22Rv1 (cell line): ENCODE data around the gene RPL18A.
"Not testable (repeated sequence)": the region's sequence is repeated elsewhere in the genome, so short reads cannot be mapped to it uniquely, and the experiment has no call there.

Source experiments
- H3K27ac ChIP-seq: fragments of 450-650 bp; 2 replicates; pipeline ENCODE4 v1.5.1; 2017
- ZFX ChIP-seq: fragments of 450-650 bp; IDR thresholded peaks from 2 replicates; pipeline ENCODE4 v1.6.1; 2017; ENCODE audit warnings: antibody characterized with exemption, borderline replicate concordance
- TF ChIP-seq, protein P1 (sequence below): fragments of 450-650 bp; IDR thresholded peaks from 2 replicates; pipeline ENCODE4 v1.5.1; 2017; ENCODE audit warnings: mild to moderate bottlenecking

The RPL18A gene

DNA sequence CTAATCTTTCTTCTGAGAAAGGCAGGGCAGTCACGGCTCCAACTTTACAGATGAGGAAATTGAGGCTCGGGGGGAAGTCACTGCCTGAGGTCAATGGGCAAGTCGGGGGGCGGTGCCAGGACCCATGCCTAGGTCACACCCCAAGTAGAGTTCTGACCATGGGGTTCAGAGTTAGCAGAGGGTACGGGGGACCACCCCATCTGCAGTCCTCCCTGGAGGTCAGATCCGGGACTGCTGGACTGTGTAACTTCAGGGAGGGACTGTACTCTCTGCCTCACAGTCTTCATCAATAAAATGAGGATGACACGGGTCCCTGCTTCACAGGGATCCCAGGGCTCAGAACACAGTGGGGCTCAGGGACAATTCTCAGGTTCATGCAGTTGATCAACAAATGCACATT, 19.8 kb downstream of the RPL18A start:
- no peak overlapping the region for H3K27ac ChIP-seq
- TF ChIP-seq, protein P1, sequence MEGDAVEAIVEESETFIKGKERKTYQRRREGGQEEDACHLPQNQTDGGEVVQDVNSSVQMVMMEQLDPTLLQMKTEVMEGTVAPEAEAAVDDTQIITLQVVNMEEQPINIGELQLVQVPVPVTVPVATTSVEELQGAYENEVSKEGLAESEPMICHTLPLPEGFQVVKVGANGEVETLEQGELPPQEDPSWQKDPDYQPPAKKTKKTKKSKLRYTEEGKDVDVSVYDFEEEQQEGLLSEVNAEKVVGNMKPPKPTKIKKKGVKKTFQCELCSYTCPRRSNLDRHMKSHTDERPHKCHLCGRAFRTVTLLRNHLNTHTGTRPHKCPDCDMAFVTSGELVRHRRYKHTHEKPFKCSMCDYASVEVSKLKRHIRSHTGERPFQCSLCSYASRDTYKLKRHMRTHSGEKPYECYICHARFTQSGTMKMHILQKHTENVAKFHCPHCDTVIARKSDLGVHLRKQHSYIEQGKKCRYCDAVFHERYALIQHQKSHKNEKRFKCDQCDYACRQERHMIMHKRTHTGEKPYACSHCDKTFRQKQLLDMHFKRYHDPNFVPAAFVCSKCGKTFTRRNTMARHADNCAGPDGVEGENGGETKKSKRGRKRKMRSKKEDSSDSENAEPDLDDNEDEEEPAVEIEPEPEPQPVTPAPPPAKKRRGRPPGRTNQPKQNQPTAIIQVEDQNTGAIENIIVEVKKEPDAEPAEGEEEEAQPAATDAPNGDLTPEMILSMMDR, result no peak
- TF ChIP-seq ZFX, result no peak

- no peak overlapping the region for H3K27ac ChIP-seq
- TF ChIP-seq, protein P1, result no peak
- no peak for TF ChIP-seq ZFX
These were observed 22.0 kb downstream of the RPL18A start for GRCh38 chr19:17881701-17882100.

DNA sequence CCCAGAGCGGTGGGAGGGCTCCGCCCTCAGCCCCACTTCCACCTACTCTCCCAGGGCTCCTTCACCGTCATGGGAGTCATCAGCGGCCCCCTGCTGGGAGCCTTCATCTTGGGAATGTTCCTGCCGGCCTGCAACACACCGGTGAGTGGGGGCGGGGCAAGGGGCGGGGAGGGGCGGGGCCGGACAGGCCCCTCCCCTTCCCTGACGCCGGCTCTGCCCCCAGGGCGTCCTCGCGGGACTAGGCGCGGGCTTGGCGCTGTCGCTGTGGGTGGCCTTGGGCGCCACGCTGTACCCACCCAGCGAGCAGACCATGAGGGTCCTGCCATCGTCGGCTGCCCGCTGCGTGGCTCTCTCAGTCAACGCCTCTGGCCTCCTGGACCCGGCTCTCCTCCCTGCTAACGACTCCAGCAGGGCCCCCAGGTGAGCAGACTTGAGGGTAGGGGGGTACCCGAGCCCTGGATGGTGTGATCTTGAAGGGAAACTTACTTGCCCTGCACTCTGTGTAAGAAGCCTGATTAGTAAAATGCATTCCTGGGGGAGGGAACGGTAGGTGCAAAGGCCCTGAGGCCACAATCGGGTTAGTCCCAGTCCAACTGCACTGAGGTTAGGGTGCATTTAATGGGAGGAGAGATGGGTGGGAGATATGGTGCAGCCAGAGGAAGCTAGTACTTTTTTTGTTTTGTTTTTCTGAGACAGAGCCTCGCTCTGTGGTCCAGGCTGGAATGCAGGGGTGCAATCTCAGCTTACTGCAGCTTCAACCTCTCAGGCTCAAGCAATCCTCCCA, 24.1 kb downstream of the RPL18A start:
- TF ChIP-seq, protein P1, result peak; percentile 38
- no peak for TF ChIP-seq ZFX
- 0 out of 2 replicates have a peak overlapping the region, but pooled peaks have one; percentile 27 for H3K27ac ChIP-seq

DNA sequence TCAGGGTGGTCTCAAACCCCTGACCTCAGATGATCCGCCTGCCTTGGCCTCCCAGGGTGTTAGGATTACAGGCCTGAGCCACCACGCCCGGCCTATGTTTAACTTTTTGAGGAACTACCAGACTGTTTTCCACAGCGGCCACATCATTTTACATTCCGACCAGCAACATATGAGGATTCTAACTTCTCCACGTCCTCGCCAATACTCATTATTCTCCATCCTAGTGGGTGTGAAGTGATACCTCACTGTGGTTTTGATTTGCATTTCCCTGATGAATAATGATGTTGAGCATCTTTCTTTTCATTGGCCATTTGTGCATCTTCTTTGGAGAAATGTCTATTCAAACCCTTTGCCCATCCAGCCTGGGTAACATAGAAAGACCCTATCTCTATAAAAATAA, 26.8 kb downstream of the RPL18A start:
- H3K27ac ChIP-seq, result no peak overlapping the region
- no peak for TF ChIP-seq ZFX
- TF ChIP-seq, protein P1, result no peak

DNA sequence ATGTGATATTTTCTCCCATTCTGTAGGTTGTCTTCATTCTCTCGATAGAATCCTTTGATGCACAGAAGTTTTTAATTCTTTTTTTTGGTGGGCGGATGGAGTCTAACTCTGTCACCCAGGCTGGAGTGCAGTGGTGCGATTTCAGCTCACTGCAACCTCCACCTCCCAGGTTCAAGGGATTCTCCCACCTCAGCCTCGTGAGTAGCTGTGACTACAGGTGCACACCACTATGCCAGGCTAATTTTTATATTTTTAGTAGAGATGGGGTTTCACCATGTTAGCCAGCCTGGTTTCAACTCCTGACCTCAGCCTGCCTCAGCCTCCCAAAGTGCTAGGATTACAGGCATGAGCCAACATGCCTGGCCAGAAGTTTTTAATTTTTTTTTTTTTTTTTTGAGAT, 27.5 kb downstream of the RPL18A start:
- H3K27ac ChIP-seq, result not testable (repeated sequence)

DNA sequence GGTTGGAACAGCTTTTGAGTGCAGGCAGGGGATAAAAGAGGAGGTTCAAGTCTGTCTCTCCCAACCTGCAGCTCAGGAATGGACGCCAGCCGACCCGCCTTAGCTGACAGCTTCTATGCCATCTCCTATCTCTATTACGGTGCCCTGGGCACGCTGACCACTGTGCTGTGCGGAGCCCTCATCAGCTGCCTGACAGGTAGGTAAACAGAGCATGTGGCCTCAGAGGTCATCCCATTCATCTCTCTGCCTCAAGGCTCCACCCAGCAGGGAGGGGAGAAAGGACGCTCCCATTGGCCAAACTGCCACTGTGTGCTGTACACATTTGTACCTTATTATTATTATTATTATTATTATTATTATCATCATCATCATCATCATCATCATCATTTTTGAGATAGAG, 28.6 kb downstream of the RPL18A start:
- H3K27ac ChIP-seq, result no peak overlapping the region
- TF ChIP-seq, protein P1, result no peak
- TF ChIP-seq ZFX, result no peak

- TF ChIP-seq, protein P1, result no peak
- no peak overlapping the region for H3K27ac ChIP-seq
These were observed 30.0 kb downstream of the RPL18A start for GRCh38 chr19:17889609-17890214.
